ES-I3 (cell line): ENCODE results near the gene CCDC9.

Source experiments
- H3K36me3 ChIP-seq: 2 replicates; pipeline ENCODE4 v1.6.1; 2013; ENCODE audit warnings: mild to moderate bottlenecking, low read length, control low read depth, moderate library complexity; ENCODE audit not compliant: insufficient read depth
- H3K4me1 ChIP-seq: 2 replicates; pipeline ENCODE4 v1.6.1; 2013; ENCODE audit warnings: mild to moderate bottlenecking, control low read depth, low read length; ENCODE audit not compliant: insufficient read depth
- H3K9ac ChIP-seq: 2 replicates; pipeline ENCODE4 v1.6.1; 2013; ENCODE audit warnings: low read depth, mild to moderate bottlenecking, low read length, moderate library complexity
- H3K9me3 ChIP-seq: 2 replicates; pipeline ENCODE4 v1.6.1; 2013; ENCODE audit warnings: mild to moderate bottlenecking, low read length, moderate library complexity; ENCODE audit not compliant: control insufficient read depth, insufficient read depth

Gene CCDC9

GRCh38 chr19:47313754-47314295 is 57.5 kb downstream of the CCDC9 start:
- H3K9ac ChIP-seq = no peak overlapping the region
- no peaks in the 10 kb centered on the region for H3K9me3 ChIP-seq
- H3K4me1 ChIP-seq = no peaks in the 10 kb centered on the region; the same call in 1 of the 2 replicates
- H3K36me3 ChIP-seq = no peaks in the 10 kb centered on the region

GRCh38 chr19:47315125-47315821 is 58.9 kb downstream of the CCDC9 start:
- H3K4me1 ChIP-seq = no peaks in the 10 kb centered on the region; the same call in 1 of the 2 replicates
- no peaks in the 10 kb centered on the region for H3K36me3 ChIP-seq
- H3K9me3 ChIP-seq = no peaks in the 10 kb centered on the region
- no peak overlapping the region for H3K9ac ChIP-seq

GRCh38 chr19:47316513-47316912 is 60.2 kb downstream of the CCDC9 start:
- Histone ChIP-seq H3K36me3 (no peaks in the 10 kb centered on the region), H3K9ac (no peak overlapping the region), H3K9me3 (no peaks in the 10 kb centered on the region), H3K4me1 (no peaks in the 10 kb centered on the region; the same call in 1 of the 2 replicates)

- no peaks in the 10 kb centered on the region for H3K36me3 ChIP-seq
- no peaks in the 10 kb centered on the region; the same call in 1 of the 2 replicates for H3K4me1 ChIP-seq
- no peaks in the 10 kb centered on the region for H3K9me3 ChIP-seq
- H3K9ac ChIP-seq = no peak overlapping the region
Measured at GRCh38 chr19:47319923-47320871, 63.9 kb downstream of the CCDC9 start.
